Renal cortical epithelial cell (primary cell): ENCODE results near the gene WNT16. TPM values are rescaled to one million over a fixed set of nuclear protein-coding genes. Genes with fewer than 3 reads are reported as not detected.
A peak's percentile ranks its signal among the peaks of the same experiment; 100 is the strongest.
"Not testable (repeated sequence)": the region's sequence is repeated elsewhere in the genome, so short reads cannot be mapped to it uniquely, and the experiment has no call there.

ENCODE experiments used
- DNase-seq: peaks from one replicate; pipeline ENCODE4 v3.0.0-alpha.2; 2011; ENCODE audit warnings: low read depth
- total RNA-seq: library from RNA; depleted of rRNA; stranded (reverse); fragments of >200 nt; gene quantifications from 2 replicates; pipeline ENCODE4 v1.2.3, GENCODE V29; 2014

The WNT16 gene, protein sequence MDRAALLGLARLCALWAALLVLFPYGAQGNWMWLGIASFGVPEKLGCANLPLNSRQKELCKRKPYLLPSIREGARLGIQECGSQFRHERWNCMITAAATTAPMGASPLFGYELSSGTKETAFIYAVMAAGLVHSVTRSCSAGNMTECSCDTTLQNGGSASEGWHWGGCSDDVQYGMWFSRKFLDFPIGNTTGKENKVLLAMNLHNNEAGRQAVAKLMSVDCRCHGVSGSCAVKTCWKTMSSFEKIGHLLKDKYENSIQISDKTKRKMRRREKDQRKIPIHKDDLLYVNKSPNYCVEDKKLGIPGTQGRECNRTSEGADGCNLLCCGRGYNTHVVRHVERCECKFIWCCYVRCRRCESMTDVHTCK
- 0.30 TPM in 1 of 2 replicates, not detected in the other for total RNA-seq

GRCh38 chr7:121328508-121329190 is at the start of gene WNT16:
WNT16 (plus strand) TSS chr7:121329000; CDS start chr7:121329293, 293 bp downstream.
- no peak for DNase-seq

GRCh38 chr7:121279060-121279620 is 49.7 kb upstream of the WNT16 start:
- DNase-seq: peak; percentile 46

DNA sequence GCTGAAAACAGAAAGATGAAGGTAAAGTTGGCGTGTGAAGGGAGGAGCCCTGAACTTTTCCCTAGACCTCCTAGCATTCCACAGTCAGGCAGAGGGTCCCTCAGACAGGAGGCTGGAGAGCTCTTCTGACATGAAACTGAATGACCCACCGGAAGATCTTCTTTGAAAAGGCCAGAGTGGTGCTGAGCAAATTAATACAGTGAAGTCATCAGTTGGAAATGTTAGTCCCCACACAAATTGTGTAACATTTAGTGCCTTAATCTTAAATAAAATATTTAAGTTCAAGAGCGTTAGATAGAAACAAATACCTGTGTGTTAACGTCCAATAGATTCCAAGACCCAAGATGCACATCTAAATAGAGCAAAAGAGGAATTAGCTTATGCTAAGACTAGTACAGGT is 49.0 kb upstream of the WNT16 start:
- no peak for DNase-seq

GRCh38 chr7:121280656-121281055 is 48.1 kb upstream of the WNT16 start:
- no peak for DNase-seq

GRCh38 chr7:121282129-121282528 is 46.7 kb upstream of the WNT16 start:
- DNase-seq: no peak

- no peak for DNase-seq
Measured at GRCh38 chr7:121285066-121285667, 43.6 kb upstream of the WNT16 start.

DNA sequence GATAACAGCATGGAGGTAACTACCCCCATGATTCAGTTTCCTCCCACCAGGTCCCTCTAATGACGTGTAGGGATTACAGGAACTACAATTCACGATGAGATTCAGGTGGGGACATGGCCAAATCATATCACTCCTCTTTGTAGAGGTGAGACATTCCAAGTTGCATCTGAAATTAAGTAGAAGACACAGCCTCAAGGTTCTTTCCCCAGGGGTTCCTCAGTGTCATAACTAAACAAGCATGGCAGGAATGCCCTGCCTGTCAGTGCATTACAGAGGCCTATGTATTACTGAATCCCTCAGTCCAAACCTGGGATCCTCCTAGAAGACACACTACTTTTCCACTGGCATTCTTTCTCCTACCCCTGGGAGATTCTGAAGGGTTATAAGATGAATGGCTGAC is 42.6 kb upstream of the WNT16 start:
- no peak for DNase-seq

DNA sequence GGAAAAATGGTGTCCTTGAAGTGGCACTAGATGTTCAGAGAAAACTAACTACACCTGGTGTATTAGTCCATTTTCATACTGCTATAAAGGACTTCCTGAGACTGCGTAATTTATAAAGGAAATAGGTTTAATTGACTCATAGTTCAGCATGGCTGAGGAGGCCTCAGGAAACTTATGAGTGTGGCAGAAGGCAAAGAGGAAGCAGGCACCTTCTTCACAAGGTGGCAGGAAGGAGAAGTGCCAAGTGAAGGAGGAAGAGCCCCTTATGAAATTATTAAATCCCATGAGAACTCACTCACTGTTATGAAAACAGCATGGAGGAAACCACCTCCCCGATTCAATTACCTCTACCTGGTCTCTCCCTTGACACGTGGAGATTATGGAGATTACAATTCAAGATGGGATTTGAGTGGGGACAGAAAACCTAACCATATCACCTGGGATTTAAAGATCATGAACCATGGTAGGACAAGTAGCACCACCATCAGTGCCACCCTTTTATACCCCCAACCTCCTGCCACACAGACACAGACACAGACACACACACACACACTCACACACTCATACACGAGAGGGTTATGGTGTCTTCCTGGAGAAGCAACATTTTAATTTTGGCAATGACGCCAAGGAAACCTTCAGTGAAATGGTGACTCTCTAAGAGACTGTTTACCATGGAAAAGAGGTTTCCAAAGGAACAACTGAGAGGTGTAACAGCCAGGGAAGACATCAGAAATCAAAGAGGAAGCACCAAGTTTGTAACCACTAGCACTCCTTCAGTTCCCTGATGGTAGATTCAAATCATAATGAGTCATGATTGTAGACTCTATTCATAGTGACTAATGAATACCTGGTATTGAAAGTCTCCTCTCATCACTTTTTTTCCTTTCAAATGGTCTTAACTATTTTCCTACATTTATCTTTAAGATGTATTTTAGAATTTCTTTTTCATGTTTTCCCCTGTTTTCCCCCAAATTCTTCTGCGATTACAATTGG is 41.8 kb upstream of the WNT16 start:
- peak; percentile 80 for DNase-seq

DNA sequence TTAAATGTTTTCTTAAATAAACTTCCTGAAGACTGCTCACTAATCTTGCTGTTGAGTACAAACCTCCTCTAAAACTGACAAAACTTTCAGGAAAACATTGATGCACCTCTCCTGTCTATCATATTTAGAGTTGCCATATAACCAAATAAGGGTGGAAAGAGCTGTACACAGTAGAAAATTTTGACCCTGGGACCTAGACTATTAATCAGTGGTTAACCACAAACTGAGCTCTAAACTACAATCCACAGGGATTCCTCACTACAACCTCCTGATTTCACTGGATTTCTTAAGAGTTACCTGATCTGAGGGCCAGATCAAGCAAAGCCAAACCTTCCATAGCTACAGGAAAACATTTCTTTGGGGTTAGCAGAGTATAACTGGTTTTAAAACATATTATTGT is 39.9 kb upstream of the WNT16 start:
- DNase-seq: peak; percentile 90

DNA sequence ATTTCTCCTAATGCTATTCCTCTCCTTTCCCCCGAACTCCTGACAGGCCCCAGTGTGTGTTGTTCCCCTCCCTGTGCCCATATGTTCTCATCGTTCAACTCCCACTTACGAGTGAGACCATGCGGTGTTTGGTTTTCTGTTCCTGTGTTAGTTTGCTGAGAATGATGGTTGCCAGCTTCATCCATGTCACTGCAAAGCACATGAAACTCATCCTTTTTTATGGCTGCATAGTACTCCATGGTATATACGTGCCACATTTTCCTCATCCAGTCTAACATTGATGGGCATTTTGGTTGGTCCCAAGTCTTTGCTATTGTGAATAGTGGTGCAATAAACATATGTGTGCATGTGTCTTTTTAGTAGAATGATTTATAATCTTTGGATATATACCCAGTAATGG is 38.9 kb upstream of the WNT16 start:
- not testable (repeated sequence) for DNase-seq

GRCh38 chr7:121294448-121294992 is 34.3 kb upstream of the WNT16 start:
- DNase-seq: no peak

DNA sequence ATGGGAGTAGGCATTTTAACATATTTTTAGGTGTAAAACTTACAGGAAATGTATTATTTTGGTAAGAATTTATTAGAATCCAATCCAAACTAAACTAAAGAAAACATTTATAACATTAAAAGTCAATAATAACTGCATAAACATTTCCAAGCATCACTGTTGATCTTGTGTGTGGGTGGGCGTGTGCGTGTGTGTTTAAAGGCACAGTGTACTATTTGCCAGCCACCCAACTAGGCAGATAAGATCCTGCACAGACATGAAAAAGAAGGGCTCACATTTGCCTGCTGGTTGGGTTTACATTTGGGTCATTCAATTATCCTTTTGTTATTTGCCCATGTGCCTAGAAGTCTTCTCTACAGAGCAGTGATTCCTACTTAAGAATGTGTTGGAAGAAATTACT is 31.0 kb upstream of the WNT16 start:
- no peak for DNase-seq

DNA sequence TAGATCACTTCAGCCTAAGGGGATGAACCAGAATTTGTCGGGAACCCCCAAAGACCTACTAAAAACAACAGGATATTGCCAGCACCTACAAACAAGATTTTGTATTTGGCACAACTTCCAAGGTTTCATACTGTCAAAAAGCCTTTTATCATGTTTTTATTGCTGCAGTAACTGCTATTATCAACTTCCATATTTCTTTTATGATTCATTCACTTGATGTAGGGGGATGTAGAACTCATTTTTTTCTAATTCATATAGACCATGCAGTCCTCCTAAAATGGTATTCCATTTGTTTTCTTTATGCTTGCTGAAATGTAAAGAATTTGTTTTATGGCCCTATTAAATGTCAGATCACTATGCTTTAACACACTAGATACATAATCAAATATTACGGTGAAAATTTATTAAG is 30.0 kb upstream of the WNT16 start:
- no peak for DNase-seq

DNA sequence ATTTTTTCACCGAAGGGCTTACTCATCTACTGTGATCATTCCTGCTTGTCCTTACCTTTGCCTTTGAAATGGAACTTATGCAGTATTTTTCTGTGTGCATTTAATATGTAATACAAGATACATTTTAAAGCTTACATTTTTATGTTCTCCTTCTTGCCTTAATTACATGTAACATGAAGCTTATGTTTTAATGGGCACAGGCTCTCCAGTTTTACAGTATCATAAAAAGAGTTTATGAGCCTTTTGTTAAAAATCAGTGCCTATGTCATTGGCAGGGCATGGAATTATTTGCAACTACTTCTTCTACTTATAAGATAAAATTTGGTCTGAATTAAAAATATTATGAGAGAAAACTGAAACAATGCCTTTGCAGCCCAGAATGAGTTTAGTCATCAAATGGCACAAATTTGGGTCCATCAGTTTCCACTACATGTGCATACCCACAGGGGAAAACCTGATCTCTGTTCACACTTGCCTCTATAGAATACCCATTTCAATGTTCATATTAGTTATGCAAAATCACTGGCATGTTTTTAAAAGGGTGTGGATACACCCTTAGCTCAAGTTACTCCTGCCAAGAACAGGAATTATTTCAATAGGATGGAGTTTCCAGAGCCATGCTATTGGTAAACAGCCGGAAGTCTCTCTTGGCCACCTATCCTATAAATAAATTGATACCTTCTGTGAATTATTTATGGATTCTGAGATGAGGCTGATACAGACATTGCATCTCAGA is 27.9 kb upstream of the WNT16 start:
- DNase-seq: no peak

GRCh38 chr7:121301446-121302213 is 27.2 kb upstream of the WNT16 start:
- no peak for DNase-seq

DNA sequence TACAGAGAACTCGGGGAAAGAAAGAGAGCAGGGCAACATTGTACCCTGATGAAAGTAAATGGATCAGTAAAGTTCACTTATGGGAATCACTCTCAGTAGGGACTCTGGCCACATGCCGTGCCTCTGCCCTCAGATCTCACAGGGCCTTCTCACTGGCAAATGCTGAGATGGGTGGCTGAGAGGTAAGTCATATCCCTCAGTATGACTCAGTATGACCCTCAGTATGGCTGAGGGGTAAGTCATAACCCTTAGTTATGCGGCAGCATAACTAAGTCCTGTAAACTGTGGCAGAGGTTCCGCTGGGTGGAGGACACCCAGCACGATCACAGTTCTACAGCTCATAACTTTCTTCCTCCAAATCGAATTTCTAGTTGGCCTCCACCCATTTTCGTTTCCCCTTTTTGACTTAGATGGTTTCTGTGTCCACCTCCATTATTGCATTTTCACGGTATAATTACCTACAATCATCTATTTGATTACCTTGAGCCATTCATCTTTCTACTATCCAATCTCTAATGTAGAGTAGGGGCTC is 26.5 kb upstream of the WNT16 start:
- DNase-seq: peak; percentile 15

GRCh38 chr7:121303422-121304101 is 25.2 kb upstream of the WNT16 start:
- no peak for DNase-seq

GRCh38 chr7:121304102-121304658 is 24.6 kb upstream of the WNT16 start:
- DNase-seq: no peak
